GM10847 (cell line): ENCODE measurements around the gene OCA2.

Experiments used
- POLR2A ChIP-seq: IDR thresholded peaks from 2 replicates; pipeline ENCODE4 v1.6.1; 2011; ENCODE audit not compliant: insufficient read length; ENCODE audit errors: extremely low read depth

Gene OCA2

GRCh38 chr15:27934782-27935181 lies 164.3 kb downstream of the OCA2 start:
- no peak for TF ChIP-seq POLR2A

GRCh38 chr15:27933562-27933961 lies 165.6 kb downstream of the OCA2 start:
- TF ChIP-seq POLR2A: no peak

- TF ChIP-seq POLR2A: no peak
Measured at GRCh38 chr15:27932600-27932999, 166.5 kb downstream of the OCA2 start.

GRCh38 chr15:27928386-27928785 lies 170.7 kb downstream of the OCA2 start:
- TF ChIP-seq POLR2A: no peak

- TF ChIP-seq POLR2A: no peak
Measured at GRCh38 chr15:27912283-27912682, 186.8 kb downstream of the OCA2 start.

GRCh38 chr15:27906802-27907201 lies 192.3 kb downstream of the OCA2 start:
- TF ChIP-seq POLR2A: no peak

- no peak for TF ChIP-seq POLR2A
Measured at GRCh38 chr15:27903405-27903804, 195.7 kb downstream of the OCA2 start.

GRCh38 chr15:27902680-27903385 lies 196.3 kb downstream of the OCA2 start:
- TF ChIP-seq POLR2A: no peak

GRCh38 chr15:27899583-27900285 lies 199.4 kb downstream of the OCA2 start:
- no peak for TF ChIP-seq POLR2A

GRCh38 chr15:27897481-27897880 lies 201.6 kb downstream of the OCA2 start:
- TF ChIP-seq POLR2A: no peak

- TF ChIP-seq POLR2A: no peak
Measured at GRCh38 chr15:27894645-27895044, 204.5 kb downstream of the OCA2 start.

GRCh38 chr15:27889258-27889657 lies 209.9 kb downstream of the OCA2 start:
- TF ChIP-seq POLR2A: no peak

GRCh38 chr15:27885201-27885600 lies 213.9 kb downstream of the OCA2 start:
- TF ChIP-seq POLR2A: no peak

- no peak for TF ChIP-seq POLR2A
Measured at GRCh38 chr15:27884726-27885125, 214.4 kb downstream of the OCA2 start.

GRCh38 chr15:27878841-27879240 lies 220.3 kb downstream of the OCA2 start:
- no peak for TF ChIP-seq POLR2A

- no peak for TF ChIP-seq POLR2A
Measured at GRCh38 chr15:27873828-27874227, 225.3 kb downstream of the OCA2 start.

- no peak for TF ChIP-seq POLR2A
Measured at GRCh38 chr15:27873039-27873438, 226.1 kb downstream of the OCA2 start.
